ENCODE measurements around the gene PACS1.

- TF ChIP-seq CTCF (IDR thresholded peaks at IDR 0.05) (peak in 3 of 5 experiments; percentile 6 to 47 (median 24)), POLR2A (IDR thresholded peaks at IDR 0.05) (no peak)
These were observed 188.4 kb downstream of the PACS1 start for GRCh38 chr11:66258473-66258893.
